ENCODE measurements around the gene SLC16A5.

GRCh38 chr17:75146592-75146991 is 58.8 kb downstream of the SLC16A5 start:
- TF ChIP-seq POLR2A (IDR thresholded peaks at IDR 0.05; ENCODE audit: low read length) (no peak), GATA1 (IDR thresholded peaks at IDR 0.05; ENCODE audit: low read depth, low read length) (no peak)

Data from erythroblast (primary cell).